Skin epidermis (tissue), 12 donors: ENCODE measurements around the gene LZTR1.
"Not testable (repeated sequence)": the region's sequence is repeated elsewhere in the genome, so short reads cannot be mapped to it uniquely, and the experiment has no call there.

ENCODE experiments used
- H3K27ac ChIP-seq, 21 experiments: fragments of 200-600 bp; sonication (generic) in 11 of 21; one replicate each; pipeline ENCODE4 v1.5.0; 2020; ENCODE audit warnings: mild to moderate bottlenecking in 3 of 21, inconsistent platforms in 2 of 21, moderate library complexity in 2 of 21
- H3K4me3 ChIP-seq, 7 experiments: fragments of 200-600 bp; sonication (generic) in 2 of 7; one replicate each; pipeline ENCODE4 v1.5.0; 2020; ENCODE audit warnings: inconsistent platforms in 2 of 7, mild to moderate bottlenecking in 2 of 7, moderate library complexity in 1 of 7

LZTR1 gene

GRCh38 chr22:21009208-21009607 lies 27.1 kb downstream of the LZTR1 start:
- H3K4me3 ChIP-seq, H3K27ac ChIP-seq: not testable (repeated sequence)

GRCh38 chr22:21009638-21010425 lies 27.7 kb downstream of the LZTR1 start:
- H3K4me3 ChIP-seq = no peak overlapping the region
- H3K27ac ChIP-seq = no peak overlapping the region

GRCh38 chr22:21010426-21011113 lies 28.5 kb downstream of the LZTR1 start:
- no peak overlapping the region for H3K4me3 ChIP-seq
- H3K27ac ChIP-seq = no peak overlapping the region

- H3K27ac ChIP-seq = peak overlapping the region in 1 of 21 experiments; percentile 29
- no peak overlapping the region for H3K4me3 ChIP-seq
Observed at GRCh38 chr22:21012446-21013407, 30.6 kb downstream of the LZTR1 start.

- Histone ChIP-seq H3K4me3 (peak overlapping the region; percentile 24 to 40 (median 29)), H3K27ac (peak overlapping the region in 11 of 21 experiments; percentile 13 to 69 (median 40))
Observed at GRCh38 chr22:21013657-21014201, 31.6 kb downstream of the LZTR1 start.

GRCh38 chr22:21014202-21014725 lies 32.2 kb downstream of the LZTR1 start:
- Histone ChIP-seq H3K27ac (peak overlapping the region in 10 of 21 experiments; percentile 13 to 69 (median 38)), H3K4me3 (peak overlapping the region; percentile 24 to 40 (median 29))

GRCh38 chr22:21014726-21015465 lies 32.8 kb downstream of the LZTR1 start, which contains the start of gene P2RX6:
TSS of gene P2RX6 (plus strand) at chr22:21015165. CDS start at chr22:21015175, 10 bp downstream.
- Histone ChIP-seq H3K27ac (peak within 1 kb of the TSS in 12 of 21 experiments; percentile 9 to 69 (median 38)), H3K4me3 (peak within 1 kb of the TSS; percentile 24 to 40 (median 29))

GRCh38 chr22:21015466-21016006 lies 33.4 kb downstream of the LZTR1 start:
- Histone ChIP-seq H3K27ac (peak overlapping the region in 2 of 21 experiments; percentile 2 to 65), H3K4me3 (no peak overlapping the region)

GRCh38 chr22:21016644-21017420 lies 34.7 kb downstream of the LZTR1 start:
- Histone ChIP-seq H3K4me3 (no peak overlapping the region), H3K27ac (no peak overlapping the region)

- Histone ChIP-seq H3K27ac (no peak overlapping the region), H3K4me3 (no peak overlapping the region)
Observed at GRCh38 chr22:21018314-21018713, 36.2 kb downstream of the LZTR1 start.

- Histone ChIP-seq H3K4me3 (no peak overlapping the region), H3K27ac (no peak overlapping the region)
Observed at GRCh38 chr22:21020802-21021429, 38.8 kb downstream of the LZTR1 start.

- H3K27ac ChIP-seq = no peak overlapping the region
- H3K4me3 ChIP-seq = no peak overlapping the region
Observed at GRCh38 chr22:21022507-21022906, 40.4 kb downstream of the LZTR1 start.

- Histone ChIP-seq H3K27ac (no peak overlapping the region), H3K4me3 (no peak overlapping the region)
Observed at GRCh38 chr22:21022955-21023614, 41.0 kb downstream of the LZTR1 start.

- H3K27ac ChIP-seq = peak overlapping the region in 2 of 21 experiments; percentile 21 to 35
- H3K4me3 ChIP-seq = no peak overlapping the region
Observed at GRCh38 chr22:21025266-21025665, 43.2 kb downstream of the LZTR1 start.

GRCh38 chr22:21025763-21026755 lies 44.0 kb downstream of the LZTR1 start:
- peak overlapping the region in 2 of 21 experiments; percentile 21 to 35 for H3K27ac ChIP-seq

More at GRCh38 chr22:21025763-21026755, 44.0 kb downstream of the LZTR1 start:
- peak overlapping the region in 1 of 7 experiments; percentile 2 for H3K4me3 ChIP-seq
